Brain pericyte (primary cell): ENCODE results near the gene OTUD5.
A peak's percentile ranks its signal among the peaks of the same experiment; 100 is the strongest.
"Not testable (repeated sequence)": the region's sequence is repeated elsewhere in the genome, so short reads cannot be mapped to it uniquely, and the experiment has no call there.

Experiments used
- DNase-seq: peaks from one replicate; pipeline ENCODE4 v3.0.0-alpha.2; 2012; ENCODE audit warnings: low read depth, low spot score

OTUD5 gene

GRCh38 chrX:48957477-48957826, at the start of gene OTUD5:
OTUD5 (minus strand) TSS chrX:48957607; CDS start chrX:48957570, 37 bp downstream.
- DNase-seq = no peak

DNA sequence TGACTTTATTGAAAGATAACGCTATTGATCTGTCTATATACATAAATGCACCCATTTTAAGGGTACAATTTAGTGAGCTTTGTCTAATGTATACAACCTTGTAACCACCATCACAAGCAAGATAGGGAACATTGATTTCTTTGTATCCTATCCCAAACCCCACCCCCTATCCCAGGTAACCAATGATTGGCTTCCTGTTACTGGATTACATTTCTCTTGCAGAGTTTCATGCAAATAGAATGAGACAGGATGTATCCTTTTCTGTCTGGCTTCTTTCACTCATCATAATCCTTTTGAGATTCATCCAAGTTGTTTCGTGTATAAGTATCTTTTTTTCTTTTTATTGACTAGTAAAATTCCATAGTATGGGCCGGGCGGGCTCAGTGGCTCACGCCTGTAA, 46.3 kb upstream of the OTUD5 start:
- DNase-seq = no peak

GRCh38 chrX:49002091-49002935, 44.9 kb upstream of the OTUD5 start, which contains the start of gene GRIPAP1:
GRIPAP1 (minus strand) TSS chrX:49002264; CDS start chrX:49002229, 35 bp downstream.
- DNase-seq = peak; percentile 77

- DNase-seq = no peak
These were observed 44.2 kb upstream of the OTUD5 start for GRCh38 chrX:49001521-49002090.

- DNase-seq = no peak
These were observed 43.2 kb upstream of the OTUD5 start for GRCh38 chrX:49000636-49001035.

GRCh38 chrX:48999030-48999429, 41.6 kb upstream of the OTUD5 start:
- no peak for DNase-seq

DNA sequence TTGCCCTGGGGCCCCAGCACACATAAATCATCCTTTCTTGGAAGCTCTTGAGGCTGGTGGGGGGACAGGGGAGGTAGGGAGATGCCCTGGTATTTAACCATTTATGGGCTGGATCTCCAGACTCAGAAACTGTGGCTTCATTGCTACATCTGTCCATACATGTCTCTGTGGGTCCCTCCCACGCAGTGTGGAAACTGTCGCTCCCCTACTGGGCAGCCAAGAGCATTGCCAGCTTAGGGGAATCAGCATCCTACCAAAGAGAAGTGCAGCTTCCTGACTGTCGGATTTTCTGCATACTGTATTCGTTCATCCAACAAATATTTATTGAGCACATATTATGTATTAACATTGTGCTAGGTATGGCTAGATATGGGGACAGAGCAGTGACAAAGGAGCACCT, 41.0 kb upstream of the OTUD5 start:
- DNase-seq = no peak

- no peak for DNase-seq
These were observed 40.5 kb upstream of the OTUD5 start for GRCh38 chrX:48997865-48998264.

DNA sequence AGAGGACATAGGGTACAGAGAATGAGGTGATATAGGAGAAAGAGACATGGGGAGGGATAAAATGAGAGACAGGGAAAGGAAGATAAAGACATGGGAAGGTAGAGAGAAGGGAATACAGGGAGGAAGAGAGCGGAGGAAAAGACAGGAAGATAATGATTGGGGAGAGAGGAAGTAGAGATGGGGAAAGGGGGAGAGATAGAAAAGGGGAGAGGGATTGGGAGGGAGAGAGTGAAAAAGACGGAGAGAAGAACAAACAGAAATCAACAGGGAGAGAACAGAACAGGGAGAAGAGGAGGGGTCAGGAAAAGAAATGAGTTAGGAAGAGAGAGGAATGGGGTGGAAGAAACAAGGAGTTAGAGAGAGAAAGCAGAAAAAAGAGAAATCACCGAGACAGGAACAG, 40.0 kb upstream of the OTUD5 start:
- no peak for DNase-seq

- DNase-seq = no peak
These were observed 39.6 kb upstream of the OTUD5 start for GRCh38 chrX:48996969-48997368.

GRCh38 chrX:48992341-48992740, 34.9 kb upstream of the OTUD5 start:
- DNase-seq = no peak

DNA sequence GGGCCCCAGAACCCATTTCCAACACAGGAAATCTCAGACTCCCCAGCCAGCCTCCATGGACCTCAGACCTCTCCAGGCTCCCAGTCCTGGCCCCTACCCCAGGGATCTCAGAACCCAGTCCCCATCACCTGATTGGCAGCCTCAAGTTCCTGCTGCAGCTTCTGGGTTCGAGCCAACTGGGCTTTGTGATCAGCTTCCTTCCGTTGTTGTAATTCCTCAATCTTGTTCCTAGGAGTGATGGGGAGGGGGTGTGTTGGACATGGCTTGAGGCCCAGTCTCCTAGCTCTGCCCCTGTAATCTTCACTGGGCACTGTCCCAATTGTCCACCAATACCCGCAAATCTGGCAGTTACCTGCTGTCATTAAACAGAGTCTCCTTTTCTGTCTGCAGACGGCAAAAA, 32.1 kb upstream of the OTUD5 start:
- DNase-seq = no peak

GRCh38 chrX:48983896-48984295, 26.5 kb upstream of the OTUD5 start:
- DNase-seq = no peak

DNA sequence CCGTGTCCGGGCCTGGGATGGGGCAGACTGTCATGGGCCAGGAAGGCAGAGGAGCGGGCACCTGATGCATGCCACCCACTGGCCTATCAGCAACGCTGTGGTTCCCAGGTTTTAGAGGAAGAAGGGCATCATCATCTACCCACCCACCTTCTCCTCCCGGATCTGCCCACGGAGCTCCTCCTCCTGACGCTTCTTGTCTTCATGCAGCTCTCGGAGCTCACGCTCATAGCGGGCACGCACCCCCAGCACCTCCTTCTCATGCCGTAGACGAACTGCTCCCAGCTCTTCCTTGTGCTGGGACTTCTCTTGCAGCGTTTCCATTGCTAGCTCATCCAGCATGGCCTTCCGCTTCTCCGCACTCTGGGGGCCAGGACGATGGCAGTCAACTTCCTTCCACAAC, 25.7 kb upstream of the OTUD5 start:
- no peak for DNase-seq

- no peak for DNase-seq
These were observed 23.8 kb upstream of the OTUD5 start for GRCh38 chrX:48981178-48981577.

GRCh38 chrX:48980341-48980740, 22.9 kb upstream of the OTUD5 start:
- not testable (repeated sequence) for DNase-seq

DNA sequence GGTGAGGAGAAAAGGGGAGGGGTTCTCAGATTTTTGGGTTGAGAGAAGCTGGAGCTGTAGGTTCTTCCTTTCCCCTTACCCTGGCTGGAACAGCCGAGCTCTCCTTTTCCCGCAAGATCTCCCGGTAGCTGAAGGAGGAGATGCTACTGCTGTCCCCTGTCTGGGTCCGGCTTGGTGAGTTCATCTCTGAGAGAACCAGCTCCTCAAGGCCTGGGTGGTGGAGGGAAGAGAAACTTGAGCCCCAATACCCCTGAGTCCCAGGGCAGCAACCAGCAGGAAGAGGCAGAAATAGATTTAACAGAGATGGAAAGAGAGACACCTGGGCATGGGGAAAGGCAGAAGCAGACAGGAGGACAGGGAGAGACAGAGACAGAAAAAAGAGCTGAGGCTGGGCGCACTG, 20.8 kb upstream of the OTUD5 start:
- no peak for DNase-seq

GRCh38 chrX:48976086-48976485, 18.7 kb upstream of the OTUD5 start:
- DNase-seq = no peak

DNA sequence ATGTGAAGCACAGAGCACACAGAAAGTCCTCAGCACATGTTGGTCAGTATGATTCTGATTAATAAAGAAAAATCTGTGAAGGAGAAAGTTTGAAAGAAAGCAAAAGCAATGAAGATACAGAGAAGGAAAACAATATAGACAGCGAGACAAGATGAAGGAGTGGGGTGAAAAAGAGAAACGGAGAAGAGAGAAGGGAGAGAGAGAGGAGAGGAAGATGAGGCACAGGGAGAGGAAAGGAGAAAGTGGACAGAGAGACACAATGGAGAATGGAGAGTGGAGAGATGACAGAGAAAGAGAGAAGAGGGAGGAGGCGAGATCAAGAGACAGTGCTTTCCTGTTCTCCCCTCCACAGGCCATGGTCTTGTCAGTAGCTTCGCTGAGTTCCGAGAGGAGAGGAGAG, 18.1 kb upstream of the OTUD5 start:
- no peak for DNase-seq

GRCh38 chrX:48975041-48975440, 17.6 kb upstream of the OTUD5 start:
- DNase-seq = no peak

GRCh38 chrX:48974574-48974973, 17.2 kb upstream of the OTUD5 start:
- no peak for DNase-seq

DNA sequence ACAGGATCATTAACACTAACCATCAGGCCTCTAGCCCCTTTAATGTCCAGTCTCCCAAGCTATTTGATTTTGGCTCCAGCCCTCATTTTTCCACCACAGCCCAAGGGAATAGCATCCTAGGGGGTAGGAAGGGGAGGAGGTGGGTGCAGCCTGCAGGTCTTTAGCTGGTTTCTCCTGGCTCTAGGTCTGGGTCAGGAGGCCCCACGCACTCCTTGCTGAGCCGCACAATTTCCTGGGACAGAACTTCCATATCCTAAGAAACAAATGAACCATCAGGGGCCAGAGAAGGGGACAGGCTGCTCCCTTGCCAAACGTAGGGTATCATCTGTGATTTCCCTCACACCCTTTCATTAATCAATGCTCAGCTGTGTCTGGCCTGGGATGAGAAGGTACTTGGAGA, 16.6 kb upstream of the OTUD5 start:
- no peak for DNase-seq
